Testis (tissue), 3 donors: ENCODE results near the gene LGR5. TPM values are rescaled to one million over a fixed set of nuclear protein-coding genes. Genes with fewer than 3 reads are reported as not detected.
"Not testable (repeated sequence)": the region's sequence is repeated elsewhere in the genome, so short reads cannot be mapped to it uniquely, and the experiment has no call there.

ENCODE experiments used
- DNase-seq: peaks from one replicate; pipeline ENCODE4 v3.0.0-alpha.2; 2019
- H3K27ac ChIP-seq, 2 donors: fragments of 200-600 bp; sonication (generic); one replicate each; pipeline ENCODE4 v1.5.1; 2019
- H3K27me3 ChIP-seq: fragments of 200-600 bp; sonication (generic); one replicate; pipeline ENCODE4 v1.5.1; 2019
- H3K36me3 ChIP-seq: fragments of 200-600 bp; sonication (generic); one replicate; pipeline ENCODE4 v1.5.1; 2017; ENCODE audit warnings: low read depth; ENCODE audit errors: missing control alignments
- H3K4me1 ChIP-seq: fragments of 200-600 bp; sonication (generic); one replicate; pipeline ENCODE4 v1.5.1; 2019
- H3K4me3 ChIP-seq, 2 donors: fragments of 200-600 bp; sonication (generic); one replicate each; pipeline ENCODE4 v1.5.1; 2017 to 2019
- H3K9me3 ChIP-seq: fragments of 200-600 bp; sonication (generic); one replicate; pipeline ENCODE4 v1.5.1; 2017
- POLR2A ChIP-seq: fragments of 450-650 bp; IDR thresholded peaks from one replicate; pipeline ENCODE4 v1.6.1; 2017; ENCODE audit warnings: antibody characterized with exemption, mild to moderate bottlenecking, moderate library complexity
- WGBS, 2 donors: methylation state at CpG; one replicate each; pipeline ENCODE4 v1.1.5; 2018; 5-methylcytosine and 5-hydroxymethylcytosine counted together
- intact Hi-C: fragments of 100-400 bp; cut with DNase I; formaldehyde crosslinking; loops from one replicate; pipeline ENCODE4 v1.15.1; 2023; ENCODE audit warnings: low total_unique reads
- polyA plus RNA-seq: library from polyadenylated mRNA; stranded (reverse); fragments of 350-450 nt; fragmentation: Illumina TruSeq; extraction: RNeasy Lipid Tissue Mini Kit (QIAGEN cat#74804); gene quantifications from one replicate; pipeline ENCODE4 v1.2.3, GENCODE V29; 2014; ENCODE audit warnings: low read depth, low replicate concordance; ENCODE audit not compliant: insufficient read depth
- total RNA-seq, 2 donors: library from RNA; depleted of rRNA; stranded (reverse); fragments of >200 nt; gene quantifications; one replicate each; pipeline ENCODE4 v1.2.3, GENCODE V29; 2016
- TF ChIP-seq, protein P1 (sequence below), 3 experiments: fragments of 450-650 bp in 2 of 3; fragments of 200-600 bp in 1 of 3; sonication (generic) in 1 of 3; IDR thresholded peaks; one replicate each; pipeline ENCODE4 v1.5.1; 2016 to 2019; ENCODE audit warnings: antibody characterized with exemption in 3 of 3, mild to moderate bottlenecking in 2 of 3, moderate library complexity in 1 of 3

The LGR5 gene
- total and polyA plus RNA-seq, 3 donors from 2014 or later: 0.25 to 0.39 (median 0.31) TPM

- Histone ChIP-seq H3K36me3 (no peaks in the 10 kb centered on the region), H3K4me1 (no peaks in the 10 kb centered on the region), H3K4me3 (no peak overlapping the region), H3K27ac (no peak overlapping the region), H3K27me3 (no peaks in the 10 kb centered on the region), H3K9me3 (no peaks in the 10 kb centered on the region)
- intact Hi-C loops: no loop called here
- DNase-seq: no peak
- 79 to 80% methylated on average over 3 of the region's 3 CpGs for WGBS, 2 donors
- TF ChIP-seq, protein P1, sequence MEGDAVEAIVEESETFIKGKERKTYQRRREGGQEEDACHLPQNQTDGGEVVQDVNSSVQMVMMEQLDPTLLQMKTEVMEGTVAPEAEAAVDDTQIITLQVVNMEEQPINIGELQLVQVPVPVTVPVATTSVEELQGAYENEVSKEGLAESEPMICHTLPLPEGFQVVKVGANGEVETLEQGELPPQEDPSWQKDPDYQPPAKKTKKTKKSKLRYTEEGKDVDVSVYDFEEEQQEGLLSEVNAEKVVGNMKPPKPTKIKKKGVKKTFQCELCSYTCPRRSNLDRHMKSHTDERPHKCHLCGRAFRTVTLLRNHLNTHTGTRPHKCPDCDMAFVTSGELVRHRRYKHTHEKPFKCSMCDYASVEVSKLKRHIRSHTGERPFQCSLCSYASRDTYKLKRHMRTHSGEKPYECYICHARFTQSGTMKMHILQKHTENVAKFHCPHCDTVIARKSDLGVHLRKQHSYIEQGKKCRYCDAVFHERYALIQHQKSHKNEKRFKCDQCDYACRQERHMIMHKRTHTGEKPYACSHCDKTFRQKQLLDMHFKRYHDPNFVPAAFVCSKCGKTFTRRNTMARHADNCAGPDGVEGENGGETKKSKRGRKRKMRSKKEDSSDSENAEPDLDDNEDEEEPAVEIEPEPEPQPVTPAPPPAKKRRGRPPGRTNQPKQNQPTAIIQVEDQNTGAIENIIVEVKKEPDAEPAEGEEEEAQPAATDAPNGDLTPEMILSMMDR (IDR thresholded peaks at IDR 0.05): no peak
- TF ChIP-seq POLR2A: no peak
These were observed 127.9 kb downstream of the LGR5 start for GRCh38 chr12:71567537-71567936.

DNA sequence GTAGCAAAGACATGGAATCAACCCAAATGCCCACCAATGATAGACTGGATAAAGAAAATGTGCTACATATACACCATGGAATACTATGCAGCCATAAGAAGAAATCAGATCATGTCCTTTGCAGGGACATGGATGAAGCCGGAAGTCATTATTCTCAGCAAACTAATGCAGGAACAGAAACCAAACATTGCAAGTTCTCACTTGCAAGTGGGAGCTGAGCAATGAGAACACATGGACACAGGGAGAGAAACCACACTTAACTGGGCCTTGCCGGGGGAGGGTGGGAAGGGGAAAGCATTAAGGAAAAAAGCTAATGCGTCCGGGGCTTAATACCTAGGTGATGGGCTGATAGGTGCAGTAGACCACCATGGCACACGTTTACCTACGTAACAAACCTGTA is 130.3 kb downstream of the LGR5 start:
- DNase-seq, intact Hi-C loops, H3K27me3 ChIP-seq, H3K4me3 ChIP-seq, H3K4me1 ChIP-seq, H3K9me3 ChIP-seq, H3K36me3 ChIP-seq, H3K27ac ChIP-seq: not testable (repeated sequence)
- 93 to 95% methylated on average over 6 of the region's 6 CpGs for WGBS, 2 donors

- Histone ChIP-seq H3K36me3 (no peaks in the 10 kb centered on the region), H3K27ac (no peak overlapping the region), H3K4me1 (no peaks in the 10 kb centered on the region), H3K9me3 (no peaks in the 10 kb centered on the region), H3K4me3 (no peak overlapping the region), H3K27me3 (no peaks in the 10 kb centered on the region)
- TF ChIP-seq POLR2A: no peak
- TF ChIP-seq, protein P1 (IDR thresholded peaks at IDR 0.05): no peak
- intact Hi-C loops: no loop called here
- WGBS, 2 donors: 71 to 76% methylated on average over 3 of the region's 3 CpGs
- no peak for DNase-seq
These were observed 136.9 kb downstream of the LGR5 start for GRCh38 chr12:71576496-71576895.

GRCh38 chr12:71578694-71579258 is 139.2 kb downstream of the LGR5 start:
- no peak for DNase-seq
- intact Hi-C loops: no loop called here
- H3K4me1 ChIP-seq: no peaks in the 10 kb centered on the region
- no peak overlapping the region for H3K27ac ChIP-seq
- no peaks in the 10 kb centered on the region for H3K27me3 ChIP-seq
- TF ChIP-seq, protein P1 (IDR thresholded peaks at IDR 0.05): no peak
- TF ChIP-seq POLR2A: no peak
- no peaks in the 10 kb centered on the region for H3K36me3 ChIP-seq
- 67 to 72% methylated on average over 5 of the region's 5 CpGs for WGBS, 2 donors
- no peaks in the 10 kb centered on the region for H3K9me3 ChIP-seq
- no peak overlapping the region for H3K4me3 ChIP-seq

DNA sequence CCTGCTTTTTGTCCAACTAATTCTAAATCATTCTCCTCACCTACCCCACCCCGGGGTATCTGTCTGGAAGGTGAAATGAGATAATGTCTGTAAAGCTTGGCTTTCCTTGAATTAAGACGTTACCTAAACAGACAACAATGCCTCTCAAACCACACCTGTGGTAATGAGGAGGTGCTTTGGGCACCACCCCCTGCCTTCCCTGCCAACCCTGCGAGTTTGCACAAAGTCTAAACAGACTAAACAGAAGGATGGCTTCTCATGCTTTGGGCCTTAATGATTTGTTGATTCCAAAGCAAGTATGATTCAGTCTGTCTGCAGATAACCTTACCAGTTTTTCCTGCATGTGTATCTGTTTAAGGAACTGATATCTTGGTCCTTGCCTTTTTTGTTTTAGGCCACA is 141.6 kb downstream of the LGR5 start:
- no peak for DNase-seq
- intact Hi-C loops: no loop called here
- TF ChIP-seq, protein P1 (IDR thresholded peaks at IDR 0.05): no peak
- no peak for TF ChIP-seq POLR2A

More for the DNA sequence above, 141.6 kb downstream of the LGR5 start:
- Histone ChIP-seq H3K4me3 (no peak overlapping the region), H3K36me3 (no peaks in the 10 kb centered on the region), H3K4me1 (no peaks in the 10 kb centered on the region), H3K27ac (no peak overlapping the region), H3K9me3 (no peaks in the 10 kb centered on the region), H3K27me3 (no peaks in the 10 kb centered on the region)
- WGBS, 2 donors: 81 to 92% methylated on average over 3 of the region's 3 CpGs
